Measurements from ENCODE around the gene RHBG.

GRCh38 chr1:156368889-156369684 lies at the start of gene RHBG:
- TF ChIP-seq EZH2phosphoT487 (IDR thresholded peaks at IDR 0.05; ENCODE audit: low read depth, severe bottlenecking, unreplicated experiment) (no peak), CTCF (IDR thresholded peaks at IDR 0.05; ENCODE audit: poor library complexity) (no peak), EZH2 (IDR thresholded peaks at IDR 0.05; ENCODE audit: borderline replicate concordance) (no peak)

Measured in hepatocyte (in vitro differentiated cells).